Mucosa of descending colon (tissue), 3 donors: ENCODE measurements around the gene LSMEM2. TPM values are rescaled to one million over a fixed set of nuclear protein-coding genes. Genes with fewer than 3 reads are reported as not detected.
A peak's percentile ranks its signal among the peaks of the same experiment; 100 is the strongest.

ENCODE experiments used
- ATAC-seq: fragments of 200-7000 bp; cut with Tn5 transposase; one replicate; pipeline ENCODE4 v1.9.1; 2020; ENCODE audit warnings: mild to moderate bottlenecking, moderate library complexity
- DNase-seq, 3 donors: peaks; one replicate each; pipeline ENCODE4 v3.0.0-alpha.2; 2020
- H3K36me3 ChIP-seq: fragments of 200-600 bp; one replicate; pipeline ENCODE4 v1.8.0; 2021; ENCODE audit warnings: low read depth, mild to moderate bottlenecking
- H3K4me1 ChIP-seq: fragments of 200-600 bp; one replicate; pipeline ENCODE4 v1.8.0; 2021; ENCODE audit warnings: low read depth, mild to moderate bottlenecking
- H3K4me3 ChIP-seq: fragments of 200-600 bp; one replicate; pipeline ENCODE4 v1.8.0; 2021; ENCODE audit warnings: mild to moderate bottlenecking
- H3K9me3 ChIP-seq: fragments of 200-600 bp; one replicate; pipeline ENCODE4 v1.8.0; 2021; ENCODE audit warnings: mild to moderate bottlenecking
- intact Hi-C, 2 donors: fragments of 100-400 bp; cut with DNase I in 1 of 2; cut with micrococcal nuclease in 1 of 2; formaldehyde crosslinking; loops; one replicate each; pipeline versions ENCODE4 v1.11.0 to v1.11.1; 2022; cut with DNase I, micrococcal nuclease
- total RNA-seq, 3 donors: library from RNA; stranded (reverse); fragmentation: NEBNext Ultra II Directional in 2 of 3; extraction: Animal tissue kit (Norgen Biotek cat#: 25700) in 2 of 3; gene quantifications; one replicate each; pipeline versions ENCODE4 v1.2.1 to v1.2.4, GENCODE V29; 2021 to 2023
- TF ChIP-seq, protein P1 (sequence below): fragments of 200-600 bp; IDR thresholded peaks from one replicate; pipeline ENCODE4 v1.8.0; 2022; ENCODE audit warnings: antibody characterized with exemption, mild to moderate bottlenecking
- donor health status: DM: no; HTN: no; CAD: no; lungs with moderate emphysema.
- donor health status: DM: no; HTN: no; CAD: no.
- donor health status: DM: no; HTN: yes; CAD: no.

The LSMEM2 gene
- total RNA-seq, 3 donors from 2014 or later: 0.32 TPM; not detected in 2

DNA sequence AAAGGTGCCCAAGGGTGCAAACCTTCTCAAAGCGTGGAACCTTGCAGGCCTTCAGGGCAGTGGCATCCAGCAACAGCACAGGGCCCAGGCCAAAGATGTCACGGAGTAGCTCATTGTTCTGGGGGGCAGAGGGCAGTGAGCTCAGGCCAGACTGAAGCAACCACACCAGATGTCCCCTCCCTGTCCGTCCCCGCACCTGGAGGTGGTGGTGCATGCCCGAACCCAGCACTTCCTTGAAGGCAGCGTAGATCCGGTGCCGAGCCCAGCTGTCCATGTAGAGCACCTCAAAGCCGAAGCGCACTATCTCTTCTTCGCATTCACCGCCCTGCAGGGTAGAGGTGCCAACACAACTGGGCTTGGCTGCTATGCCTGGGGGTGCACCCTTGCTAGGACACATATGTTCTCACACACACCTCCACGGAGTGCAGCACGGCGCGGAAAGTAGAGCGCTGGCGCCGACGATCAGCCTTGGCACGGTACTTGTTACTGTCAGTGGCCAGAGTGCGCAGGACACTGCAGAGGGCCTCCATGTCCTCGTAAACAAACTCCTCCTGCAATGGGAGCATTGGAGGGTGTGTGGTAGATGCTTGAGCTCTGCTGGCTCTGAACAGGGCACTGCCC, 9.6 kb downstream of the LSMEM2 start:
- ATAC-seq (no peak), DNase-seq (peak in 1 of 3 donors; percentile 48)
- Histone ChIP-seq H3K4me1 (peaks cover 16% of the 10 kb centered on the region), H3K36me3 (peaks cover 4% of the 10 kb centered on the region), H3K4me3 (no peak overlapping the region), H3K9me3 (no peaks in the 10 kb centered on the region)
- TF ChIP-seq, protein P1, sequence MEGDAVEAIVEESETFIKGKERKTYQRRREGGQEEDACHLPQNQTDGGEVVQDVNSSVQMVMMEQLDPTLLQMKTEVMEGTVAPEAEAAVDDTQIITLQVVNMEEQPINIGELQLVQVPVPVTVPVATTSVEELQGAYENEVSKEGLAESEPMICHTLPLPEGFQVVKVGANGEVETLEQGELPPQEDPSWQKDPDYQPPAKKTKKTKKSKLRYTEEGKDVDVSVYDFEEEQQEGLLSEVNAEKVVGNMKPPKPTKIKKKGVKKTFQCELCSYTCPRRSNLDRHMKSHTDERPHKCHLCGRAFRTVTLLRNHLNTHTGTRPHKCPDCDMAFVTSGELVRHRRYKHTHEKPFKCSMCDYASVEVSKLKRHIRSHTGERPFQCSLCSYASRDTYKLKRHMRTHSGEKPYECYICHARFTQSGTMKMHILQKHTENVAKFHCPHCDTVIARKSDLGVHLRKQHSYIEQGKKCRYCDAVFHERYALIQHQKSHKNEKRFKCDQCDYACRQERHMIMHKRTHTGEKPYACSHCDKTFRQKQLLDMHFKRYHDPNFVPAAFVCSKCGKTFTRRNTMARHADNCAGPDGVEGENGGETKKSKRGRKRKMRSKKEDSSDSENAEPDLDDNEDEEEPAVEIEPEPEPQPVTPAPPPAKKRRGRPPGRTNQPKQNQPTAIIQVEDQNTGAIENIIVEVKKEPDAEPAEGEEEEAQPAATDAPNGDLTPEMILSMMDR: no peak
- intact Hi-C loops: no loop called here

GRCh38 chr3:50289130-50289529, 10.2 kb downstream of the LSMEM2 start:
- intact Hi-C loops: no loop called here
- no peaks in the 10 kb centered on the region for H3K9me3 ChIP-seq
- H3K4me1 ChIP-seq: peaks cover 16% of the 10 kb centered on the region
- H3K4me3 ChIP-seq: no peak overlapping the region
- peaks cover 4% of the 10 kb centered on the region for H3K36me3 ChIP-seq
- TF ChIP-seq, protein P1: no peak
- DNase-seq (no peak), ATAC-seq (no peak)

DNA sequence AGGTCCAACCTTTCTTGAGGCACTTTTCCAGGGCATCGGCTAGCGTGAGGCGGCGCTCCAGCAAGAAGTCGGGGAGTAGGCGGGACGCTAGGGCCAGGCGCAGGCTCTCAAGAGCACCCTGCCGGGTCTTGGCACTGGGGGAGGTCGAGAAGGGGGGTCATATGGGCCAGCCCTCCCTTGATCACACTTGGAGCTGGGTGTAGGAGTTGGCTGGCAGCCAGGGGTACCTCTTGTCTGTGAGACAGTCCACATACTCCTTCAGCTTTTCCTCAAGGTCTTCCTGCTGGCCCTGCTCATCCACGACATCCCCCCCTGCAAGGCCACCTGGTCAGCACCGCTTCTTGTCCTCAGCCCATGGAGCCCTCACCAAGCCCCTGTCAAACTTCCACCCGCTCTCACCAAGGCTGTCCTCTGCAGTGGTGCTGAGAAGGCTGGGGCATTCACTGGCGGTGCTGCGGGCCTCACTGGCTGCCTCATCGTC, 11.3 kb downstream of the LSMEM2 start:
- H3K4me3 ChIP-seq: no peak overlapping the region
- no peaks in the 10 kb centered on the region for H3K9me3 ChIP-seq
- DNase-seq (peak in 2 of 3 donors; percentile 39 to 65), ATAC-seq (no peak)
- intact Hi-C loops: no loop called here
- H3K36me3 ChIP-seq: peaks cover 4% of the 10 kb centered on the region
- TF ChIP-seq, protein P1: no peak
- H3K4me1 ChIP-seq: peaks cover 16% of the 10 kb centered on the region

DNA sequence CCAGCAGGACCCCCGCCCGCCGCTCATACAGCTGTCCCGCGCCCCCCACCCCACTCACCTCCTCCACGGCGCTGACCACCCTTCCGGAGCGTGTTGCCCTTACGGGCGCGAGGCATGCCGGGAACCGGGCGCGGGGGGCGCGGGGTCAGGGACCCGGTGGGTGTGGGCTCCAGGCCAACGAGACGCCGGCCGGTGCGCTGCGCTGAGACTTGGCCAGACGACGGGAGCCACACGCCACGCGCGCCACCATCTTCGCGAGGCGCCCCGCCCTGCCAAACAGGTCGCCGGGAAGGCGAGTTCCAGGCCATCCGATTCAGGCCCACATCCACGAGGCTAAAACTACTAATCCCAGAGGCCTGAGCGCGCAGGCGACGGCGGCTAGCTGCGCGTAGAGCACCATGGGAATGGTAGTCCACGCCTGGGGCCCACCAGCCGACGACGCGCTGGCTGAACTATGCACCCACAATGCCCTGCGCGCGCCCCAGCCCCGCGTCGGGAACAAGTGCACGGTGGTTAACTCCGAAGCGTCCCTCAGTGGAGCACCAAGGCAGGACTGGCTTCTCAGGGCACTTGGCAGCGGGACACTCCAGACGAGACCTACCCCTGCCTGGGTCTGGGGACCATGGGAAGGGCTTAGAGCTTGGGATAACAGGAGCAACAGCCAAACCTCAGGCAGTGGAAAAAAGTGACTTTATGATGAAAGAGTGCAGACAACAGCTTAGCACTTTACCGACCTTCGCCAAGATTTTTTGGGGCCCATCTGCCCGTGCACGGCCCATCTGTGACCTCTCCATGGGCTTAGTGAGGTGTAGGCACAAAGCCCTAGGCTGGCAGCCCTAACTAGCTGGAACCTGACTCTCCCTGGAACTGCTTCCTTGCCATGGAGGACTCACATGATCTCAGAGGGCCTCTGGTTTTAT, 13.5 kb downstream of the LSMEM2 start, which contains the start of gene IFRD2:
IFRD2 (minus strand) TSS at position 271 of the 920 bp plus-strand sequence; CDS start at position 116, 155 bp downstream.
- intact Hi-C loops: no loop called here
- DNase-seq (peak; percentile 97 to 99 (median 97)), ATAC-seq (peak; percentile 93)
- Histone ChIP-seq H3K4me1 (peaks cover 16% of the 10 kb centered on the region), H3K9me3 (no peaks in the 10 kb centered on the region), H3K4me3 (peak within 1 kb of the TSS; percentile 61), H3K36me3 (peaks cover 4% of the 10 kb centered on the region)
- TF ChIP-seq, protein P1: no peak

- peak in 2 of 3 donors; percentile 51 to 59 for DNase-seq
- H3K4me3 ChIP-seq: no peak overlapping the region
- ATAC-seq: no peak
- intact Hi-C loops: no loop called here
- TF ChIP-seq, protein P1: no peak
- peaks cover 4% of the 10 kb centered on the region for H3K36me3 ChIP-seq
- peaks cover 17% of the 10 kb centered on the region for H3K4me1 ChIP-seq
- no peaks in the 10 kb centered on the region for H3K9me3 ChIP-seq
These were observed 14.4 kb downstream of the LSMEM2 start for GRCh38 chr3:50293079-50293801.
